Progenitor cell of endocrine pancreas (in vitro differentiated cells): ENCODE data around the gene PPFIA2. TPM values are rescaled to one million over a fixed set of nuclear protein-coding genes. Genes with fewer than 3 reads are reported as not detected.

ENCODE experiments used
- DNase-seq: peaks from one replicate; pipeline ENCODE4 v3.0.0; 2021; ENCODE audit warnings: low spot score; ENCODE audit not compliant: unreplicated experiment
- H3K27ac Mint-ChIP-seq: 2 replicates; pipeline ENCODE4 v1.8.0; 2021; ENCODE audit warnings: mild to moderate bottlenecking, moderate library complexity, mixed read lengths
- H3K27me3 Mint-ChIP-seq: 2 replicates; pipeline ENCODE4 v1.8.0; 2021; ENCODE audit warnings: mixed read lengths
- H3K36me3 Mint-ChIP-seq: 2 replicates; pipeline ENCODE4 v1.8.0; 2022; ENCODE audit warnings: mixed read lengths; ENCODE audit not compliant: insufficient read depth
- H3K4me1 Mint-ChIP-seq: 2 replicates; pipeline ENCODE4 v1.8.0; 2021; ENCODE audit warnings: low read depth, mixed read lengths
- H3K4me3 Mint-ChIP-seq: 2 replicates; pipeline ENCODE4 v1.8.0; 2021; ENCODE audit warnings: low read depth, mild to moderate bottlenecking, moderate library complexity, mixed read lengths
- H3K9me3 Mint-ChIP-seq: 2 replicates; pipeline ENCODE4 v1.8.0; 2021; ENCODE audit warnings: low read depth, mixed read lengths
- total RNA-seq: library from RNA; stranded (reverse); gene quantifications from 2 replicates; pipeline ENCODE4 v1.2.1, GENCODE V29; 2021
- TF ChIP-seq, protein P1 (sequence below): fragments of 200-600 bp; sonication (generic); IDR thresholded peaks from one replicate; pipeline ENCODE4 v1.5.0; 2021; ENCODE audit warnings: antibody characterized with exemption, mild to moderate bottlenecking; ENCODE audit not compliant: unreplicated experiment

The PPFIA2 gene
- total RNA-seq, 1 donor from 2014 or later, result 1.1 TPM

- Mint-ChIP-seq H3K27ac (no peak overlapping the region), H3K4me3 (no peak overlapping the region), H3K4me1 (no peaks in the 10 kb centered on the region), H3K36me3 (no peaks in the 10 kb centered on the region), H3K27me3 (no peaks in the 10 kb centered on the region), H3K9me3 (no peaks in the 10 kb centered on the region)
- no peak for DNase-seq
- TF ChIP-seq, protein P1, sequence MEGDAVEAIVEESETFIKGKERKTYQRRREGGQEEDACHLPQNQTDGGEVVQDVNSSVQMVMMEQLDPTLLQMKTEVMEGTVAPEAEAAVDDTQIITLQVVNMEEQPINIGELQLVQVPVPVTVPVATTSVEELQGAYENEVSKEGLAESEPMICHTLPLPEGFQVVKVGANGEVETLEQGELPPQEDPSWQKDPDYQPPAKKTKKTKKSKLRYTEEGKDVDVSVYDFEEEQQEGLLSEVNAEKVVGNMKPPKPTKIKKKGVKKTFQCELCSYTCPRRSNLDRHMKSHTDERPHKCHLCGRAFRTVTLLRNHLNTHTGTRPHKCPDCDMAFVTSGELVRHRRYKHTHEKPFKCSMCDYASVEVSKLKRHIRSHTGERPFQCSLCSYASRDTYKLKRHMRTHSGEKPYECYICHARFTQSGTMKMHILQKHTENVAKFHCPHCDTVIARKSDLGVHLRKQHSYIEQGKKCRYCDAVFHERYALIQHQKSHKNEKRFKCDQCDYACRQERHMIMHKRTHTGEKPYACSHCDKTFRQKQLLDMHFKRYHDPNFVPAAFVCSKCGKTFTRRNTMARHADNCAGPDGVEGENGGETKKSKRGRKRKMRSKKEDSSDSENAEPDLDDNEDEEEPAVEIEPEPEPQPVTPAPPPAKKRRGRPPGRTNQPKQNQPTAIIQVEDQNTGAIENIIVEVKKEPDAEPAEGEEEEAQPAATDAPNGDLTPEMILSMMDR, result no peak
Observed at GRCh38 chr12:81337886-81338285, 421.3 kb downstream of the PPFIA2 start.

- no peak overlapping the region for H3K27ac Mint-ChIP-seq
- H3K36me3 Mint-ChIP-seq, result no peaks in the 10 kb centered on the region
- H3K27me3 Mint-ChIP-seq, result no peaks in the 10 kb centered on the region
- no peaks in the 10 kb centered on the region for H3K4me1 Mint-ChIP-seq
- TF ChIP-seq, protein P1, result no peak
- no peak for DNase-seq
- no peak overlapping the region for H3K4me3 Mint-ChIP-seq
- H3K9me3 Mint-ChIP-seq, result no peaks in the 10 kb centered on the region
Observed at GRCh38 chr12:81333812-81334211, 425.3 kb downstream of the PPFIA2 start.

DNA sequence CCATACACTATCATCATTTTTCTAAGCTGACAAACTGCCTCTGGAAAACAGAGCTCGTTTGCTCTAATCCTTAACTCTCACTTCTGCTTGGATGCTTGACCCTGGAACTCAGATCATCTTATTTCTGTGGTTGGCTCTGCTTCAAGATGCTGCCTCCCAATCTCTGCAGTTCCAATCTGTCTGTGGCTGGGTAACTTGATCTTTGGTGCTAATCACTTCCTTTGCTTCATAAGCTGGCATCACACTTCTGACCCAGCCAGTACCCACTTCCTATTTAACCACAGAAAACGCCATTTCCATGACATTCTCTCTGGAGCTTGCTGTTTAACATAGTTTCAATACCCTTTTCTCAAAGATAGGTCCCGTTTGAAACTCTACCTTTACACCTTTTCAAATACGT is 427.1 kb downstream of the PPFIA2 start:
- Mint-ChIP-seq H3K27ac (no peak overlapping the region), H3K4me1 (peaks cover 1% of the 10 kb centered on the region), H3K27me3 (no peaks in the 10 kb centered on the region), H3K4me3 (no peak overlapping the region), H3K36me3 (no peaks in the 10 kb centered on the region), H3K9me3 (no peaks in the 10 kb centered on the region)
- no peak for DNase-seq
- TF ChIP-seq, protein P1, result no peak

GRCh38 chr12:81330480-81330879 is 428.7 kb downstream of the PPFIA2 start:
- H3K27me3 Mint-ChIP-seq, result no peaks in the 10 kb centered on the region
- H3K4me3 Mint-ChIP-seq, result no peak overlapping the region
- DNase-seq, result no peak
- TF ChIP-seq, protein P1, result no peak
- peaks cover 1% of the 10 kb centered on the region for H3K4me1 Mint-ChIP-seq
- no peak overlapping the region for H3K27ac Mint-ChIP-seq
- H3K36me3 Mint-ChIP-seq, result no peaks in the 10 kb centered on the region
- H3K9me3 Mint-ChIP-seq, result no peaks in the 10 kb centered on the region

DNA sequence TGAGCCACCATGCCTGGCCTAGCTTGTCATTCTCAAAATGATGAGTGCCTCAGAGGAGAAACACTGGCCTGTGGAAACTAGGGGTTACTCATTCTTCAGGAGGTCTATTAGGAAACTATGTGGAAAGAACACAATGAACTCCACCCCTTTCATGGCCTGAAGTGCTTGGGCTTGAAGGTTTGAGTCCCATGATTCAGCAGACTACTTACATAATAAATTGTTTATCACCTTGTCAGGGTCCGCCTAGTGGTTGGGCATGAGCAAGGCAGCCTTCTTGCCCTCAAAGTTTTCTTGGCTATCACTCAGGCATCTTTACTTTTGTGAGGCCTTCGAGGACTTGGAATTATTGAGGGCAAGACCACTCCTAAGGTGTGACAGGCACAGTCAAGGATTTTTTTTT is 430.1 kb downstream of the PPFIA2 start:
- Mint-ChIP-seq H3K27me3 (no peaks in the 10 kb centered on the region), H3K36me3 (no peaks in the 10 kb centered on the region), H3K9me3 (no peaks in the 10 kb centered on the region), H3K27ac (no peak overlapping the region), H3K4me1 (peaks cover 1% of the 10 kb centered on the region), H3K4me3 (no peak overlapping the region)
- TF ChIP-seq, protein P1, result peak; percentile 43
- no peak for DNase-seq

GRCh38 chr12:81327425-81327824 is 431.7 kb downstream of the PPFIA2 start:
- no peak for DNase-seq
- Mint-ChIP-seq H3K27me3 (no peaks in the 10 kb centered on the region), H3K36me3 (no peaks in the 10 kb centered on the region), H3K27ac (no peak overlapping the region), H3K4me3 (no peak overlapping the region), H3K4me1 (peaks cover 1% of the 10 kb centered on the region), H3K9me3 (no peaks in the 10 kb centered on the region)
- TF ChIP-seq, protein P1, result no peak
